Stimulated activated CD4-positive, alpha-beta T cell treated with anti-CD3 and anti-CD28 coated beads, Interleukin-1b, Interleukin-23, amount 100 ng/mL, for 48 hours (primary cell): Measurements from ENCODE around the gene SETDB1.
A peak's percentile ranks its signal among the peaks of the same experiment; 100 is the strongest.
"Not testable (repeated sequence)": the region's sequence is repeated elsewhere in the genome, so short reads cannot be mapped to it uniquely, and the experiment has no call there.

Experiments used
- DNase-seq: peaks from one replicate; pipeline ENCODE4 v3.0.0-alpha.2; 2020

The SETDB1 gene

GRCh38 chr1:150926097-150926741 lies at the start of gene SETDB1:
TSS of gene SETDB1 (plus strand) at chr1:150926363. CDS start at chr1:150927715, 1,352 bp downstream.
- peak; percentile 97 for DNase-seq

- DNase-seq = not testable (repeated sequence)
These were observed 47.2 kb upstream of the SETDB1 start for GRCh38 chr1:150878931-150879330.

DNA sequence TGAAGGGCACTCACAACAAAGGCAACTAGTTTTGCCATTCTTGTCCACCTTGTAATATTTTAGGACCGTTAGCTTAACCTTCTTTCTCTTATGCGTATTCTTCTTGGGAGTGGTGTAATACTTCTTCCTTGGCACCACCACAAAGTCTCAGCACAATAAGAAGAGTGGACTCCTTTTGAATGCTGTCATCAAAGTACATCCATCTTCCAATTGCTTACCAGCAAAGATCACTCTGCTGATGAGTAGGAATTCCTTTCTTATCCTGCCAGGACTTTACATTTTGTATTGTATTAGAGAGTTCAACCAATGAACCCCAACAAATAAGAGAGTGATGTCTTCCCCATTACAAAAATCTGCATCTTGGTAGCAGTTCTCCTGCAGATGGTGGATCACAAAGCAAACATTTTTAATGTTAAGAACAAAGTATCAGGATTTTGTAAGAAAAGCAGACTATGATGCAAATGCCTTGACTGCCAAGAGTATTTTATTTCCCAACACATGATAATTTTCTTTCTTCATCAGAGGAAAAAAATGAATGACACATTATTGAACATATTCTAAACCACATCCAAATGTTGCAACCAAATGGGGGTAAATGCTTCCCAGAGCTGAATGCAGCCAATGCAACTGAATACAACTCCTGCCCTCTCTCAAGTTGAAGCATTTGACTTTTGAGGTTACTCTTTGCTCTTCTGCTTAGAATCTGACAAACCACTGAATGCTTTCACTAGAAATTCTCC lies 44.7 kb upstream of the SETDB1 start:
- no peak for DNase-seq

GRCh38 chr1:150883121-150883520 lies 43.0 kb upstream of the SETDB1 start:
- DNase-seq = not testable (repeated sequence)

DNA sequence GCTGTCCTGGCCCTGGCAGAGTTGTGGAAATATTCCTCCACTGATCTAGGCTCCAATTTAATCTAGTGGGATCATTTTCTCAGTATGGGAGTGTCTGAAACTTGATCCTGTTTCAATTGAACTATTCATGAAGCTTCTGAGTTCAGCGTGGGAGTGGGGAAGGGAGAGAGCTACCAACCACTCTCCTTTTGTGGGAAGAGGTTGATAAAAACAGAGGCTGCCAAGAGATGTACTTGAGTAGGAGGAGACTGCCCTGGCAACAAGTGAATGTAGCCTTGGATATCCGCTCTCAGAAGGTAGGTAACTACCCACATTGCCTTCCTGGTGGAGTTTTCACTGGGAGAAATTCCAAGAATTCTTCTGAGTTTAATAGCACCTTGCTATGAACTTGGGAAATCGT lies 39.1 kb upstream of the SETDB1 start, which contains the start of gene CTXND2:
CTXND2 (plus strand) TSS at position 119 of the 400 bp plus-strand sequence. CDS start 25,179 bp downstream, outside the sequence.
- no peak for DNase-seq

DNA sequence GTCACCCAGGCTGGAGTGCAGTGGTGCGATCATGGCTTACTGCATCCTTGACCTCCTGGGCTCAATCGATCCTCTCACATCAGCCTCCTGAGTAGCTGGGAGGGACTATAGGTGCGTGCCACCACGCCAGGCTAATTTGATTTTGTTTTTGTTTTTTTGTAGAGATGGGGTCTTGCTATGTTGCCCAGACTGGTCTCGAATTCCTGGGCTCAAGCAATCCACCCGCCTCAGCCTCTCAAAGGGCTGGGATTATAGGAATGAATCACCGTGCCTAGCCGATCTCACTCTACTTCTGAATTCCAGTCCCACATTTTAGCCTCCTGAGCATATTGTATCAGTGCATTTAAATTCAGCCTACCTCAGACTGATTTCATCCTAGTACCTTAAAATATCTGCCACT lies 37.4 kb upstream of the SETDB1 start:
- DNase-seq = no peak

GRCh38 chr1:150890033-150890416 lies 36.1 kb upstream of the SETDB1 start:
- no peak for DNase-seq

- no peak for DNase-seq
These were observed 32.7 kb upstream of the SETDB1 start for GRCh38 chr1:150893336-150893913.

DNA sequence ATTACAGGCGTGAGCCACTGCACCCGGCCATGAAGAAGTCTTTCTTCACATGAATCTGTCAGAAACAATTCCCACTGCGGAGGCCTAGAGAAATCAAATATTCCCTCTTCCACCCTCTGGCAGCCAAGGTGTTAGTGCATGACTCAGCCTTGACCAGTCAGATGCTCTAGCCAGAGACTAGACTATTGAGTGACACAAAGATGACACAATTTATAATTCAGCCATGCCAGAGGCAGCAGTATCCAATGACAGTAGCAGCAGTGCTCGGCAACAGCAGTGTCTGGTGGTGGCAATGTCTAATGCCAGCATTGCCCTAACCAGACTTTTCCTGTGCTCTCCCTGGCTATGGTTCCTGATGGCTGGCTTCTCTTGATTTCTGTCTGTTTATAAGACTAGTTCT lies 30.5 kb upstream of the SETDB1 start:
- DNase-seq = no peak

- DNase-seq = not testable (repeated sequence)
These were observed 26.4 kb upstream of the SETDB1 start for GRCh38 chr1:150899795-150900194.

GRCh38 chr1:150902346-150902745 lies 23.8 kb upstream of the SETDB1 start:
- DNase-seq = no peak

- DNase-seq = no peak
These were observed 23.4 kb upstream of the SETDB1 start for GRCh38 chr1:150902751-150903150.

- no peak for DNase-seq
These were observed 20.9 kb upstream of the SETDB1 start for GRCh38 chr1:150905301-150905700.

DNA sequence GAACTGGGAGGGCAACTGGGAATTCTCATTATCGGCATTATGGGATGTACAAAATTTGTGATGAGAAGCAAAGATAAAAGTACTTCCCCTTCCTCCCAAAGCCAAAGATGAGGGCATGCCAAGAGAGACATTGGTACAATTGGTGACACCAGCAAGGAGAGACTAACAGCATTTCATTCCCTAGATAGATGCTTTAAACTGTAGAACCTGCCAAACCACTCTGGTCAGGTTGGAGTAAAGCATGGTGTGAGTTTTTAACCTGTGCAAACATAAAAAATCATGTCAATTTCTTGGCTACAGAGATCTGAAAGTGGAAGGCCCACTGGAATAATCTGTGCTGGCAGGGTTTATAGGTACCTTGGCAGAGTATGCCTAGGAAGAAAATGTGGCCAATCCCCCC lies 19.8 kb upstream of the SETDB1 start:
- DNase-seq = no peak

DNA sequence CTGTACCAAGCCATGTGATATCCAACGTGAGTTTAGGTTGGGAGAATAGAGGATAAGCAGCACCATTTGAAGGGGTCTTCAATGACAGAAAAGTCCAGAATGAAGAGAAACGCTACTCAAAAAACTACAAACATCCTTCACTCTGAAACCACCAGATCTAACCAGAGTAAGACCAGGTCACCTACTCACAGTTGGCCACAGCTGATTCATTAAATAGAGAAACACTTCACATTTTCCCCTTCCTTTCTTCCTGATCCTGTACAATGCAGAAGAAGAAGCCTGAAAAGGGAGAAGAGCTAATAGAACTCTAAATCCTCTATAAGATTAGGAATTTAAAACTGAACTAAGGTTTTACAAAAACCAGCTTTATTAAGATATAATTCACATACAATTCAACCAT lies 19.4 kb upstream of the SETDB1 start:
- DNase-seq = no peak

- DNase-seq = no peak
These were observed 16.5 kb upstream of the SETDB1 start for GRCh38 chr1:150909585-150910180.

GRCh38 chr1:150912623-150913022 lies 13.5 kb upstream of the SETDB1 start:
- no peak for DNase-seq

DNA sequence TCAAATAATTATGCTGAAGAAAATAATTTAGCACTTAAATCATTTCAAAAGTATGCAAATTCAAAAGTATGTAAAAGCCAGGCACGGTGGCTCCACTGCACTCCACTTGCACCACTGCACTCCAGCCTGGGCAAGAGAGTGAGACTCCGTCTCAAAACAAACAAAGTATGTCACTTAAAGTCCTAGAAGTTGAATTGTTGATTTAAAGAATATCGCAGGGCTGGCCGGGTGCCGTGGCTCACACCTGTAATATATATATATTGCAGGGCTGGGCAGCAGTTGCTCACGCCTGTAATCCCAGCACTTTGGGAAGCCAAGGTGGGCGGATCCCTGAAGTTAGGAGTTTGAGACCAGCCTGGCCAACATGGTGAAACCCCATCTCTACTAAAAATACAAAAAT lies 8.8 kb upstream of the SETDB1 start:
- DNase-seq = no peak

- peak; percentile 83 for DNase-seq
These were observed 3.6 kb upstream of the SETDB1 start for GRCh38 chr1:150922519-150922975.

DNA sequence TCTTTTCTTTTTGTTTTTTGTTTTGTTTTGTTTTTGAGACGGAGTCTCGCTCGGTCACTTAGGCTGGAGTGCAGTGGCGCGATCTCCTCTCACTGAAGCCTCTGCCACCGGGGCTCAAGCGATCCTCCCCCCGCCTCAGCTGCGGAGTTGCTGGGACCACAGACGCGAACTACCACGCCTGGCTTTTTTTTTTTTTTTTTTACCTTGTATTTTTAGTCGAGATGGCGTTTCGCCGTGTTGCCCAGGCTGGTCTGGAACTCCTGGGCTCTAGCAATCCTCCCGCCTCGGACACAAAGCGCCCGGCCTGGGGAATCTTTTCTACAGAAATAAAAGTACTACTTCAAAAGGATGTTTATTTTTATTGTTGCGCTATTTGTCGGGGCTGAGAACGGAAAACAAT lies 1.1 kb upstream of the SETDB1 start:
- no peak for DNase-seq

GRCh38 chr1:150927624-150928023 lies 1.5 kb downstream of the SETDB1 start:
- no peak for DNase-seq

- no peak for DNase-seq
These were observed 2.1 kb downstream of the SETDB1 start for GRCh38 chr1:150928286-150928685.

DNA sequence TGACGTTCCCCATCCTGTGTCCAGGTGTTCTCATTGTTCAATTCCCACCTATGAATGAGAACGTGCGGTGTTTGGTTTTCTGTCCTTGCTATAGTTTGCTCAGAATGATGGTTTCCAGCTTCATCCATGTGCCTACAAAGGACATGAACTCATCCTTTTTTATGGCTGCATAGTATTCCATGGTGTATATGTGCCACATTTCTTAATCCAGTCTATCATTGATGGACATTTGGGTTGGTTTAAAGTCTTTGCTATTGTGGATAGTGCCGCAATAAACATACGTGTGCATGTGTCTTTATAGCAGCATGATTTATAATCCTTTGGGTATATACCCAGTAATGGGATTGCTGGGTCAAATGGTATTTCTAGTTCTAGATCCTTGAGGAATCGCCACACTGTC lies 2.6 kb downstream of the SETDB1 start:
- not testable (repeated sequence) for DNase-seq

DNA sequence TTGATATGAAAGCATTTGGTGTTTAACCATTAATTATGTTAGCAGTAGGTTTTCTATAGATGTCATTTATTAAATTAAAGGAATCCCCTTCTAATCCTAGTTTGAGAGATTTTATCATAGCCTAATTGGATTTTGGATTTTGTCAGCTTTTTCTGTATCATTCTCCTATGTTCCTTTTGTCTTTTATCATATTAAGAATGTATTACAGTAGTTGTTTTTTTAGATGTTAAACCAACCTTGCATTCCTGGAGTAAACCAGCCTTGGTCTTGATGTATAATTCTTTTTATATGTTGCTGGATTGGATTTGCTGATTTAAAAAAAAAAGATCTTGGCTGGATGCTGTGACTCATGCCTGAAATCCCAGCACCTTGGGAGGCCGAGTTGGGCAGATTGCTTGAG lies 5.6 kb downstream of the SETDB1 start:
- no peak for DNase-seq
